HCT116 (cell line): ENCODE results near the gene MCF2L. TPM values are rescaled to one million over a fixed set of nuclear protein-coding genes. Genes with fewer than 3 reads are reported as not detected.

ENCODE experiments used
- ATAC-seq: fragments of 200-7000 bp; cut with Tn5 transposase; 2 replicates; pipeline ENCODE4 v1.9.1; 2020; ENCODE audit warnings: mild to moderate bottlenecking, moderate library complexity
- BruUV-seq: library from RNA; stranded (reverse); fragments of 400-500 nt; replicated peaks from 2 replicates; lab custom pipeline; 2021; lab: Mats Ljungman, UMichigan
- CTCF ChIA-PET: fragments of 300-600 bp; sonication (Branson Sonifier 250); formaldehyde crosslinking; loops from one replicate; lab custom pipeline; 2021; ENCODE audit warnings: antibody characterized with exemption; lab: Charles Lee
- POLR2A ChIA-PET: fragments of 300-600, 350-600 bp; sonication (Branson Sonifier 250); formaldehyde crosslinking; loops from one replicate; lab custom pipeline; 2021; ENCODE audit warnings: antibody characterized with exemption; lab: Charles Lee
- RAD21 ChIA-PET, 2 experiments: fragments of 300-600 bp; sonication (Branson Sonifier 250); formaldehyde crosslinking; loops; one replicate each; lab custom pipeline; 2023; ENCODE audit warnings: low total read pairs in 2 of 2; ENCODE audit not compliant: uncharacterized antibody in 2 of 2, unreplicated experiment in 2 of 2, low non-redundant PET in 1 of 2; lab: Charles Lee
- DNase-seq: peaks from one replicate; pipeline ENCODE4 v3.0.0-alpha.2; 2010; ENCODE audit warnings: low read depth, low spot score
- H2AFZ ChIP-seq: fragments of 200-600 bp; shearing (Covaris generic), sonication (generic); 2 replicates; pipeline ENCODE4 v1.6.1; 2017; ENCODE audit warnings: low read depth, mixed run types, mixed read lengths, antibody characterized with exemption, low read length; ENCODE audit not compliant: poor library complexity, severe bottlenecking
- H3K27ac ChIP-seq: 2 replicates; pipeline ENCODE4 v1.5.1; 2012; ENCODE audit warnings: low read depth, low read length
- H3K27me3 ChIP-seq: fragments of 200-600 bp; sonication (generic); 2 replicates; pipeline ENCODE4 v1.6.1; 2016; ENCODE audit warnings: mixed run types, low read length, mixed read lengths; ENCODE audit not compliant: insufficient read depth
- H3K36me3 ChIP-seq, 2 experiments: fragments of 200-500 bp in 1 of 2; fragments of 200-600 bp in 1 of 2; sonication (Bioruptor generic) in 1 of 2; sonication (generic) in 1 of 2; 2 replicates each; pipeline versions ENCODE4 v1.5.1 to v1.6.1; 2014 to 2016; ENCODE audit warnings: low read length in 2 of 2, inconsistent platforms in 1 of 2, mixed read lengths in 1 of 2, mixed run types in 1 of 2; ENCODE audit not compliant: insufficient read depth in 2 of 2, control insufficient read depth in 1 of 2
- H3K4me1 ChIP-seq, 2 experiments: fragments of 200-600 bp in 1 of 2; sonication (generic) in 1 of 2; 2 replicates each; pipeline versions ENCODE4 v1.5.1 to v1.6.1; 2012 to 2017; ENCODE audit warnings: low read length in 2 of 2, inconsistent platforms in 1 of 2, mild to moderate bottlenecking in 1 of 2, mixed read lengths in 1 of 2, mixed run types in 1 of 2, moderate library complexity in 1 of 2; ENCODE audit not compliant: insufficient read depth in 2 of 2, control insufficient read depth in 1 of 2
- H3K4me2 ChIP-seq: fragments of 200-600 bp; sonication (generic); 2 replicates; pipeline ENCODE4 v1.6.1; 2017; ENCODE audit warnings: mixed run types, low read length, mixed read lengths
- H3K4me3 ChIP-seq, 2 experiments: fragments of 200-600 bp in 1 of 2; sonication (generic) in 1 of 2; replicated peaks in 1 of 2; 2 replicates each; pipeline ENCODE4 v1.5.1; 2011 to 2016; ENCODE audit warnings: low read length in 2 of 2, control low read depth in 1 of 2, low read depth in 1 of 2, mild to moderate bottlenecking in 1 of 2, mixed read lengths in 1 of 2, mixed run types in 1 of 2
- H3K79me2 ChIP-seq: fragments of 200-600 bp; sonication (generic); 2 replicates; pipeline ENCODE4 v1.6.1; 2017; ENCODE audit warnings: mild to moderate bottlenecking, mixed run types, low read length, moderate library complexity, mixed read lengths; ENCODE audit not compliant: insufficient read depth
- H3K9ac ChIP-seq: fragments of 200-600 bp; sonication (generic); 2 replicates; pipeline ENCODE4 v1.6.1; 2016; ENCODE audit warnings: low read length, mixed read lengths
- H3K9me2 ChIP-seq: fragments of 200-600 bp; sonication (generic), shearing (Covaris generic); 2 replicates; pipeline ENCODE4 v1.6.1; 2017; ENCODE audit warnings: mixed run types, mild to moderate bottlenecking, moderate library complexity; ENCODE audit not compliant: insufficient read depth
- H3K9me3 ChIP-seq, 2 experiments: fragments of 200-500 bp in 1 of 2; fragments of 200-600 bp in 1 of 2; sonication (Bioruptor generic) in 1 of 2; sonication (generic) in 1 of 2; 2 replicates each; pipeline ENCODE4 v1.6.1; 2014 to 2017; ENCODE audit warnings: low read length in 2 of 2, mixed read lengths in 2 of 2, inconsistent platforms in 1 of 2, low read depth in 1 of 2, mild to moderate bottlenecking in 1 of 2, mixed run types in 1 of 2, moderate library complexity in 1 of 2; ENCODE audit not compliant: control insufficient read depth in 1 of 2, insufficient read depth in 1 of 2
- H4K20me1 ChIP-seq: fragments of 200-600 bp; sonication (generic), shearing (Covaris generic); 2 replicates; pipeline ENCODE4 v1.6.1; 2017; ENCODE audit warnings: mixed run types, mild to moderate bottlenecking, moderate library complexity; ENCODE audit not compliant: insufficient read depth
- POLR2AphosphoS5 ChIP-seq: IDR thresholded peaks from 2 replicates; pipeline ENCODE4 v1.6.1; 2011; ENCODE audit warnings: mild to moderate bottlenecking, low read depth, low read length, moderate library complexity
- SP1 ChIP-seq: IDR thresholded peaks from 2 replicates; pipeline ENCODE4 v1.6.1; 2012; ENCODE audit warnings: low read depth
- intact Hi-C: fragments of 100-400 bp; cut with micrococcal nuclease; formaldehyde crosslinking; loops from 2 replicates; pipeline ENCODE4 v1.10.0; 2022
- total RNA-seq: library from RNA; stranded (reverse); gene quantifications from one replicate; pipeline ENCODE4 v1.2.1, GENCODE V29; 2021; ENCODE audit not compliant: unreplicated experiment
- TF ChIP-seq, protein P1 (sequence below), 3 experiments: fragments of 200-600 bp in 1 of 3; sonication (generic) in 1 of 3; IDR thresholded peaks in 2 of 3; conservative IDR thresholded peaks in 1 of 3; 2 replicates each; pipeline ENCODE4 v1.5.1; 2012 to 2017; ENCODE audit warnings: low read depth in 2 of 3, low read length in 2 of 3, antibody characterized with exemption in 1 of 3, borderline replicate concordance in 1 of 3, control low read depth in 1 of 3, mild to moderate bottlenecking in 1 of 3, mixed read lengths in 1 of 3, mixed run types in 1 of 3, moderate library complexity in 1 of 3; ENCODE audit not compliant: insufficient read depth in 1 of 3
- TF ChIP-seq, protein P2 (sequence below): IDR thresholded peaks from 2 replicates; pipeline ENCODE4 v1.6.1; 2012

The MCF2L gene
- total RNA-seq, 1 experiment from 2014 or later = 19.3 TPM

- Histone ChIP-seq H4K20me1 (no peaks in the 10 kb centered on the region), H3K9ac (no peak overlapping the region), H3K79me2 (no peaks in the 10 kb centered on the region), H3K4me1 (peaks cover 4 to 14% of the 10 kb centered on the region in 2 experiments; a peak in 3 of 4 replicates), H3K27me3 (peaks cover 7% of the 10 kb centered on the region; the same call in 1 of the 2 replicates), H3K36me3 (no peaks in the 10 kb centered on the region), H3K4me2 (peak overlapping the region; percentile 76), H3K4me3 (peak overlapping the region; percentile 30 to 46), H3K27ac (no peak overlapping the region), H2AFZ (no peak overlapping the region), H3K9me2 (no peaks in the 10 kb centered on the region), H3K9me3 (no peaks in the 10 kb centered on the region)
- ChIA-PET CTCF (no interaction called here), RAD21 (no interaction called here), POLR2A (no interaction called here)
- DNase-seq = no peak
- TF ChIP-seq POLR2AphosphoS5 (no peak), SP1 (no peak)
- TF ChIP-seq, protein P1, sequence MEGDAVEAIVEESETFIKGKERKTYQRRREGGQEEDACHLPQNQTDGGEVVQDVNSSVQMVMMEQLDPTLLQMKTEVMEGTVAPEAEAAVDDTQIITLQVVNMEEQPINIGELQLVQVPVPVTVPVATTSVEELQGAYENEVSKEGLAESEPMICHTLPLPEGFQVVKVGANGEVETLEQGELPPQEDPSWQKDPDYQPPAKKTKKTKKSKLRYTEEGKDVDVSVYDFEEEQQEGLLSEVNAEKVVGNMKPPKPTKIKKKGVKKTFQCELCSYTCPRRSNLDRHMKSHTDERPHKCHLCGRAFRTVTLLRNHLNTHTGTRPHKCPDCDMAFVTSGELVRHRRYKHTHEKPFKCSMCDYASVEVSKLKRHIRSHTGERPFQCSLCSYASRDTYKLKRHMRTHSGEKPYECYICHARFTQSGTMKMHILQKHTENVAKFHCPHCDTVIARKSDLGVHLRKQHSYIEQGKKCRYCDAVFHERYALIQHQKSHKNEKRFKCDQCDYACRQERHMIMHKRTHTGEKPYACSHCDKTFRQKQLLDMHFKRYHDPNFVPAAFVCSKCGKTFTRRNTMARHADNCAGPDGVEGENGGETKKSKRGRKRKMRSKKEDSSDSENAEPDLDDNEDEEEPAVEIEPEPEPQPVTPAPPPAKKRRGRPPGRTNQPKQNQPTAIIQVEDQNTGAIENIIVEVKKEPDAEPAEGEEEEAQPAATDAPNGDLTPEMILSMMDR (IDR thresholded peaks at IDR 0.05 in 2 of 3, conservative IDR thresholded peaks at IDR 0.05 in 1 of 3; ENCODE audit: borderline replicate concordance in 1 of 3, insufficient read depth in 1 of 3, low read depth in 2 of 3, low read length in 2 of 3) = peak in 2 of 3 experiments; percentile 56 to 65; a peak in 4 of 6 replicates
- TF ChIP-seq, protein P2, sequence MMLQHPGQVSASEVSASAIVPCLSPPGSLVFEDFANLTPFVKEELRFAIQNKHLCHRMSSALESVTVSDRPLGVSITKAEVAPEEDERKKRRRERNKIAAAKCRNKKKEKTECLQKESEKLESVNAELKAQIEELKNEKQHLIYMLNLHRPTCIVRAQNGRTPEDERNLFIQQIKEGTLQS = no peak
- ATAC-seq = peak; percentile 46
- no TSS peak for BruUV-seq
- intact Hi-C loops = loop anchor here (5.0 kb wide), 1 partner anchor 86 kb away; no protein-coding TSS in a partner anchor
Measured at GRCh38 chr13:113123226-113124201, 154.5 kb downstream of the MCF2L start.
